Right forelimb (tissue), 1 donor: ENCODE data around the gene MYO10.

ENCODE experiments used
- DNase-seq: peaks from one replicate; pipeline ENCODE4 v3.0.0-alpha.2; 2018

The MYO10 gene

DNA sequence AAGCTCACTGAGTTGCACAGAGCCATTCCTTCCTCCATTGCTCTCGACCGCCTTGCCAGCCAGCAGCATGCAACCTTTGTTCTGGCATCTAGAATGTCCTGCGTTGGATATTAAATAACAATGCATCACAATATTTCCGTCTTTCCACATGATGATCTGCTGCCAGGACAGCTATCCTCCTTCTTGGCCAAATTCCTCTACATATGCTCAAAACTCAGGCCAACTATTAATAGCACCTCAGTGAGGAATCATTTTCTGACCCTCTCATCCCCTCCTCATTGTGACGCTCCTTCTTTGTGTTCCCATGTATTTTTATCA, 128.6 kb downstream of the MYO10 start:
- DNase-seq, result no peak

- no peak for DNase-seq
Measured at GRCh38 chr5:16806711-16807546, 129.2 kb downstream of the MYO10 start.

DNA sequence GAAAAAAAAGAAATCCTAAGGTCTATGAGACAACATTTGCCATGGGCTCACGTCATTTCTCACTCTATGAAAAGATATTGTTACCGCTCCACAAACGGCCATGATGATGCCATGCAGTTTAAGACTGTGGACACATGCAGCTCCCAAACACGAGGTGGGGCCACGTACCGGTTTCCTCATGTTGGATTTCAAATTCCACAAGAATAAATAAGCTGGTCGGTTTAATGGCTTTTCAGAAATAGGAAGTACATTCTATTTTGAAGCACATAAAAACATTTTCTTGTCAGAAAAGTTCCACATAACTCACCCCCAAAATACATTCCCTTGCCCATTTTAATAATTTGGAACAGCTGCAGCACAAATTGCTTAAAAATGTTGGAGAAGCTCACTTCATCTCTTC, 130.6 kb downstream of the MYO10 start:
- DNase-seq, result no peak

DNA sequence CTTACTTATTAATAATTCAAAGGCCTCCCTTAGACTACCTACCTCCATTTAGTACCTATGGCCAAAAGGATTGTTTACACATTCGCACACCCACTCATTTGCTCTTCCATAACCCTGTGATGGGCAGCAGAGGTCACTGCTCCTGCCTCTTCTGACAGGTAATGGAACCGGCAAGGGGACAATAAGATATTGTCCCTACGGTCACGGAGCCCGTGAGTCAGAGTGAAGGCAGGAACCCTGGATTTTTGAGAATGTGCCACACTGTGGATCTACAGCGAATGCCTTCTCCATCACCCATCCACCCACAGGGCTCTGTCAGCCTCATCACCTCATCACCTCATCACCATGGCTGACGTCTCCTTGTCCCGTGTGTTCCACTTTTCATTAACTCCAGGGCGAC, 132.3 kb downstream of the MYO10 start:
- DNase-seq, result no peak

DNA sequence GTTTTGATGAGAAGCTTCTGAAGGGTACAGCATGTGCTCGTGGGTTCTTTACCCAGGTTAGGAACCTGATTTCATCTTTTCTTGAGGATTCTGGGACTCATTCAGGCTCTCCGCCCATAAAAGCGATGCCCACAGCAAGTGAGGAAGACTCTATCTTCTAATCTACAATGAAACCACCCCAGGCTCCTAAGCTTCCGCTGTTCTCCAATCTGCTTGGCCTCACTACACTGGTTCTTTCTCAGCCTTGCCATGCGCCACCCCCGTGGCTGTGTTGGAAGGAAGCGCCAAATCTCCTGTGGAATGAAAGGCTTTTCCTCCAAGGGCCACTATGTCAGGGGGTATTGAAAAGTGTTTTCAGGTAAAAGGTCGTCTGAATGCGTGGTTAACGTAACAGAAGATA, 135.6 kb downstream of the MYO10 start:
- no peak for DNase-seq

DNA sequence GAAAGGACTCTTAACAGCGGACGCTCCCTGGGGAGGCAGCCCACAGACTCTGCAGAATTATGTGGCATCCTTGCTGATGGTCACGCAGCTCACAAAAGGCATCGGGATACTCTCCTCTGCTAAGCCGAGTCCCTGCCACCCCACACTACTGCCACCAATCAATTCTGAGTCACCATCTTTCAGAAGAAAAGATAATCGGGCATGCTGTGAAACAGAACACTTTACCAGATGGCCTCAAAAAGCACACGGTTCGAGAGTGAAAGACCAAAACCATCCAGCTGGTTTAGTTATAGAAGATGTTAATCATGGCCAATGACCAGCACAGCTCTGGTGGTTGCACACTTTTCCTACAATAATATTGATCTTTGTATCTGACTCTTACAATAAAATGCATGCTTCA, 136.3 kb downstream of the MYO10 start:
- no peak for DNase-seq

DNA sequence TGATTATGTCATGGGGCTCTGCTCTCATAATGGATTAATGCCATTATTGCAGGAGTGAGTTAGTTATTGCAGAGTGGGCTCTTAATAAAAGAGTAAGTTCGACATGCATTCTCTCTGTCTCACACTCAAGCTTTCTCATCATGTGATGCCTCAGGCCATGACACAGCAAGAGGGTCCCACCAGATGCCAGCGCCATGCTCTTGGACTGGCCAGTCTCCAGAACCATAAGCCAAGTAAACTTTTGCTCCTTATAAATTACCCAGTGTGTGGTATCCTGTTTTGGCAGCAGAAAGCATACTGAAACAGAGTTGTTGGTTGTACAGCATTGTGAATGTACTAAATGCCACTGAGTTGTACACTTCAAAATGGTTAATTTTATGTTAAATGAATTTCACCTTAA, 138.1 kb downstream of the MYO10 start:
- no peak for DNase-seq

DNA sequence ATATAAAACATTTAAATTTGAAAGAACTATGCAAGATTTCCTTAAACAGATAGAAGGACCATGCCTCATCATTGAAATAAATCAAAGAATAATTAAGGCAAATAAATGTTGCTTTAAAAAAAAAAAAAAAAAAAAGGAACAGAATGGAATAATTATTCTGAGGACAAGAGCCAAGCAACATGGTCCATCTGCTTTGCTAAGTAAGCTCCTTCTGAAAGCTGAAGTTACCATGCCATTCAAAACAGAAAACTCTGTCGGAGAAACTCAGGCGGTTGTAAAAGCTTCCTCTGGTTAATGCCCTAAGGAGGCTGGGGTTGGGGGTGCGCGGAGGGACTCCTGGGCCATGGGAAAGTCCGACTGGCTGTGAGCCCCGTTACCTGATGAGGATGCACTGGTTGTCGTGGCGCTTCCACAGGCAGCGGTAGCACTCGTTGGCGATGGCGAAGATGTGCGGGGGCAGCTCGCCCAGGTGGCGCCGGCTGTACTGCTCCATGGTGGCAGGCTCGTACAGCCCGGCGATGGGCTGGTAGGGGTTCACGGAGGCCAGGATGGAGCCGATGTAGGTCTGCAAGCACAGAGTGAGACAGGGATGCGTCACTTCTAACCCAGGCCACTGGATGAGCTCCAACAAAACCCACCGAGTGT, 141.7 kb downstream of the MYO10 start:
- no peak for DNase-seq

DNA sequence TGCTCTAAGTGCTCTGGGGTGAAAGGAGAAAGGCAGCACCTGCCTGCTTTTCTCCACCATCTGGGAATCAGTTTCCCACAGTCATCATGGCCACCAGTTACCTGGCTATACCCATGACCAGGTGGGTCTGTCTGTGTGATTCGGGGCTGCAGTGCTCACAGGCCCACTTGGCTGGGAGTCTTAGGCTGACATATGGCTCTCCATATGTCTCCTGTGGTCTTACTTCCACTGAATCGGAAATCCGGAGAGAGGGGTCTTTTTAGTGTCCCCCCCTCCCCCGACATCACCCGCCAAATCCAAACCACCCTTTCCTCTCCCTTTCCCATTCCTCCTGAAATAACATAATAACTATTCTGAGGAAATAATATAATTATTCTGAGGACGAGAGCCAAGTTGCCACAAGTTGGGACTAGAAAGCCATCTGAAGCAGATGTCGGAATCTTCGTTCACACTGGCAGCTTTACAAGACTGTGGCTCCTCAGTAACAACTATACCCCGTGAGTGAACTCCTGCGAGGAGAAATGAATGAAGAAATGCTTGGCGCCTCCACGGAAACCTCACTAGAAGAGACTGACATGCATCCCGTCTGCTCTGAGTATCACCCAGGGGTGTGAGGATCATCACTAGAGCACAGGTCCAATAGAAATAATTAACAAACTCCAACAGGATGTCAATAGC, 143.4 kb downstream of the MYO10 start:
- no peak for DNase-seq

- DNase-seq, result no peak
Measured at GRCh38 chr5:16791904-16792597, 144.0 kb downstream of the MYO10 start.

DNA sequence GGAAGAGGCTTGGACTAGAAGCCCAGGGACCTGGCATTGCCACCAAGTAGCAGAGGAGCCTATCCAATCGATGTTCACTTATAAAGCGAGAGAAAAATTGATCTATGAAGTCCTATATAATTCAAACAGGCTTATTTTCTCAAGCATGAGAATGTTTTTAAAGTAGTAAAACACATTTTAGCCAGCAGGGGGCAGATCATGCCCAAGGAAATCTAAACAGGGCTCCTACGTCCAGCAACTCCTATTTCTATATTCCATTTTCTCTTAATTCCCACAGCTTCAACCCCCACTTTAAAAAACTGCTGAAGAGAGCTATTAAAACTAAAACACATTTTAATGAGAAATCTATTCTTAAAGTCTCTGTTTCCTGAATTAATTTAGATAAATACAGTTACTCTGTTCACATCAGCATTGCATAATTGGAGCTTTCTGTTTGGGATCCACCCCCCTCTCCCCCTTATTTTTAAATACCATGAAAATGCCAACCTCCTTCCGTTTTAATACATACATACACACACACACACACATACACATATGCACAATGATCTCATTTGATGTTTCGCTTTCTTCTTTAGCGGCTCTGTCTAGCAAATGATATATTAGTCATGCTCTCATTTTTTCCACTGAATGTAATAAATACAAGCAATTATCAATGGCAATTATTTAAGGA, 144.9 kb downstream of the MYO10 start:
- no peak for DNase-seq

DNA sequence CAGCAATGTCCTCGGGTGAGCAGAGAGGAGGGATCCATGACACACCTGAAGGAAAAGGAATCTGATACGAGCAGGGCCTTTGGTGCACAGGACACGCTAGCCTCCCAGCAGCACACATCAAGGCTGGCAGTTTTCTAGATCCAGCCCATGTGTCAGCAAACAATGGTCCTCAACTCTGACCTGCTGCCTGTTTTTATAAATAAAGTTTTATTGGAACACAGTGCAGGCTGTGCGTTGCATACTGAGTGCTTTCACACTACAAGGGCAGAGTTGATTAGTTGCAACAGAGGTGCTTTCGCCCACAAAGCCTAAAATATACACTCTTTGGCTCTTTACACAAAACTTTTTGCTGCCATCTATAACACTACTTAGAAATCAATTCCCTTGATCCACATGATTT, 147.1 kb downstream of the MYO10 start:
- DNase-seq, result no peak

GRCh38 chr5:16787278-16787677, 148.8 kb downstream of the MYO10 start:
- DNase-seq, result no peak

DNA sequence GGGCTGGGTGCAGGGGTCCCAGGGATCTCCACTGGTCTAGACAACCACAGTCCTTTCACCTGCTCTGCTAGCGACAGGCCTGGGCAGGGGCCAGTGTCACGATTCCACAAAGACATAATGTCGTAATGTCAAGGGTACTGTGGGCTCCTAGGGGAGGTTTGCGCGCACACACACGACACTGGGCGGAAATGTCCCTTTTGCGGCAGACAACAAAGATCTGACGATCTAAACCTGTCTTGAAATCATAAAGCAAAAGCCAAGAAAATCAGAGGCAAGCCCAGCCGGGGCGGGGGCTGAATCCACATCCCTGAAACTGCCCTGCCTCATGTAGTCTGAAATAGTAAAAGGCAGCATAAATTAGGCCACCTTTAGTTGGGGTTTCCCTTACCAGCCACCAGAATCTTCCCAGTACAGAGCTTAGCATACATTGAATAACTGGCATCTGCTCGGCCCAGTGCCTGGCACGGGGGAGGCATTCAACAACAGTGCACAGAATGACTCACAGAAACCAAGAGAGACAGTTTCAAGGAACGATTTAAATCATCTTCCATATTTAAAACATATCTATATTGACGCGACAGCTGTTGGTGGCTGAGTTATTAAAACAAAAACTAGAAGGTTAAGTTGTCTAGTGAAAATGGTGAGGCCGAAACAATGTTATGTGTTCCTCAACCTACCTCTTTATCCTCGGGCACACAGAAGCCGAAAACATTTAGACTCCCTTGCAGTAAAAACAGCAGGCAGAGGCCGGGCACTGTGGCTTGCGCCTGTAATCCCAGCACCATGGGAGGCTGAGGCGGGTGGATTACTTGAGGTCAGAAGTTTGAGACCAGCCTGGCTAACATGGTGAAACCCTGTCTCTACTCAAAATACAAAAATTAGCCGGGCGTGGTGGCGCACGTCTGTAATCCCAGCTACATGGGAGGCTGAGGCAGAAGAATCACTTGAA, 151.0 kb downstream of the MYO10 start:
- DNase-seq, result no peak

DNA sequence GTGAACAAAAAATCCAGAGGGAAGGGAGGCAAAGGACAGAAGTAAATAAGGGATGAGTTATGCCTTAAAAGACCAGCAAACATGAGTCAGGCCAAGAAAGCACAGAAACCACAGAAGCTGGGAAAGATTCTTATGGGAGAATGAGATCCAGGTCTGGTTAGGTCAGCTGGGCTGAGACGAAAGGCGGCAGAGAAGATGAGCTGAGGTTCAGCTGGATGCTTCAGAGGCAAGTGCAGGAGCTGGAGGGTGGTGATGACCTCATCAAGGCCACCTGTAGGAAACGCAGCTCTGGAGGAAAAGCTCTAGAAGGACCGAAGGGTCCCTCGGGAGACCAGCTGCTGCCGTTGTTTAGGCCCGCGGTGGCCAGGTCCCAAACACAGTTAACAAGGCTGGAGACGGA, 152.0 kb downstream of the MYO10 start:
- DNase-seq, result no peak

- DNase-seq, result no peak
Measured at GRCh38 chr5:16781828-16782626, 154.1 kb downstream of the MYO10 start.

GRCh38 chr5:16780325-16780724, 155.8 kb downstream of the MYO10 start:
- DNase-seq, result no peak

GRCh38 chr5:16777432-16777831, 158.7 kb downstream of the MYO10 start:
- no peak for DNase-seq

DNA sequence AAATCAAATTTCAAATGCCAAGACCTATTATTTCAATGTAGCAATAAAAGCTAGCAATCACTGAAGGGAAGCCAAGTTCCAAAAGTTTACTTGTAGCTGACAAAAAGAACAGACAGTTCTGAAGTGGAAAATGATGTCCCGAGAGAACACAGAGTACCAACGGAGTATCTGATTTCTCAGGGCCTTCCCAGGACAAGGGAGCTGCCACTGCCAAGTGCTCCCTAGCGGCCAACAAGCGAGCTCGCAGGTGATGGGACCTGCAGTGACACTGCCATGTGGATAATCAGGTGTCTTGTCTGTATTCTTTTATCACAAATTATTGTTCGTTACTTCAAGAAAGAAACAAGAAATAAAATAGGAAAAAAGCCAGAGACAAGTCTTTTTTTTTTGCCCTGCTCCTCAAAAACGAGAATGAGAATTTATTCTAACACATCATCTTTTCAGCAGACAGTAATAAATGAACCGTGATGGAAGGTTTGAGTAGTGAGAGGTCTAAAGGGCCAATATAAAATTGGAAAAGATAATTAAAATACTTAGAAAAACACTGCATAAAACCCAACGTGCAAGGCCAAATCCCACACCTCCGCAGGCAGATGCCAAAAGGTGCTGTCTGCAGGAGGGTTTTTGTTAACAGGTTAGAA, 159.4 kb downstream of the MYO10 start:
- DNase-seq, result no peak

DNA sequence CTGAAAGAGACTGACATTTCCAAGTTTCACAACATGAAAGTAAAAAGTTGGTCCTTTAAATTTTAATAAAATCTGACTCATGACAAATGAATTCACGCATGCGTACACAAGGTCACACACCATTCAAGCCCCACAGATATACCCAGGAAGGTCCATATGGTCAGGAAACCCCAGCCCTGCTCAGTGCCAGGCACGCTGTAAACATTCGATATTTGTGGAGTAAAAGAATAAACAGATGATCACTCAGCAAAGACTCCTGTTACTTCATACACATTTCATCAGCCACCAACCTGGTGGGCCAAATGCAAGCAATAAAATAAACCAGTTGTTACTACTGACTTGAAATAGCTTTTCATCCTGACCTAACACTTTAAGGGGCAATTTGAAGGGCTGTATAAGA, 161.3 kb downstream of the MYO10 start:
- DNase-seq, result no peak
